Adrenal gland (tissue), 12 donors: Measurements from ENCODE around the gene MFAP2. TPM values are rescaled to one million over a fixed set of nuclear protein-coding genes. Genes with fewer than 3 reads are reported as not detected.
A peak's percentile ranks its signal among the peaks of the same experiment; 100 is the strongest.

Source experiments
- DNase-seq, 7 donors: peaks; one replicate each; pipeline ENCODE4 v3.0.0-alpha.2; 2019 to 2020
- H3K27ac ChIP-seq, 5 donors: fragments of 200-600 bp; sonication (generic) in 4 of 5; 1 replicate in 3 of 5; 2 replicates in 2 of 5; pipeline versions ENCODE4 v1.5.1 to v1.8.0; 2016 to 2020; ENCODE audit warnings: mild to moderate bottlenecking in 1 of 5
- H3K27me3 ChIP-seq: fragments of 200-600 bp; 2 replicates; pipeline ENCODE4 v1.8.0; 2021
- H3K36me3 ChIP-seq, 2 donors: fragments of 200-600 bp; replicated peaks in 1 of 2; 1 replicate in 1 of 2; 2 replicates in 1 of 2; pipeline versions ENCODE4 v1.5.1 to v1.8.0; 2018 to 2022
- H3K4me1 ChIP-seq, 2 donors: fragments of 200-600 bp; replicated peaks in 1 of 2; 1 replicate in 1 of 2; 2 replicates in 1 of 2; pipeline versions ENCODE4 v1.5.1 to v1.8.0; 2018 to 2021
- H3K4me3 ChIP-seq, 4 donors: fragments of 200-600 bp; sonication (generic) in 3 of 4; one replicate each; pipeline ENCODE4 v1.5.1; 2016 to 2018
- H3K9me3 ChIP-seq, 3 donors: fragments of 200-600 bp; sonication (generic) in 1 of 3; replicated peaks in 1 of 3; 1 replicate in 2 of 3; 2 replicates in 1 of 3; pipeline versions ENCODE4 v1.5.1 to v1.8.0; 2016 to 2021
- CTCF ChIP-seq, 6 experiments: fragments of 450-650 bp in 4 of 6; fragments of 200-600 bp in 2 of 6; sonication (generic) in 1 of 6; IDR thresholded peaks; 1 replicate in 5 of 6; 2 replicates in 1 of 6; pipeline versions ENCODE4 v1.5.1 to v1.8.0; 2016 to 2021; ENCODE audit warnings: antibody characterized with exemption in 6 of 6, mild to moderate bottlenecking in 2 of 6, moderate library complexity in 1 of 6
- POLR2A ChIP-seq, 2 donors: fragments of 450-650 bp; IDR thresholded peaks; one replicate each; pipeline ENCODE4 v1.6.1; 2017; ENCODE audit warnings: antibody characterized with exemption in 2 of 2, mild to moderate bottlenecking in 2 of 2, moderate library complexity in 1 of 2
- WGBS, 4 donors: extraction: QIAGEN DNeasy Blood & Tissue Kit in 2 of 4; methylation state at CpG; one replicate each; pipeline versions ENCODE4 v1.1.5 to v1.1.7; 2013 to 2017; 5-methylcytosine and 5-hydroxymethylcytosine counted together
- intact Hi-C, 2 donors: fragments of 100-400 bp; cut with DNase I; formaldehyde crosslinking; loops; one replicate each; pipeline versions ENCODE4 v1.14.1 to v1.15.0; 2022 to 2023
- polyA plus RNA-seq, 3 donors: library from polyadenylated mRNA; stranded (reverse); fragments of 200-250 nt in 2 of 3; fragments of 350-450 nt in 1 of 3; fragmentation: Illumina TruSeq in 1 of 3; extraction: RNeasy Lipid Tissue Mini Kit (QIAGEN cat#74804) in 1 of 3; gene quantifications; one replicate each; pipeline ENCODE4 v1.2.3, GENCODE V29; 2013 to 2014
- total RNA-seq, 9 donors: library from RNA; depleted of rRNA in 4 of 9; stranded (reverse); fragments of >200 nt in 4 of 9; fragments of 120-200 nt in 1 of 9; fragmentation: NEBNext Ultra II Directional in 1 of 9; extraction: Animal tissue kit (Norgen Biotek cat#: 25700) in 1 of 9; gene quantifications; one replicate each; pipeline versions ENCODE4 v1.1.0 to v1.2.4, GENCODE V29; 2013 to 2023
- donor health status: healthy with polysubstance abuse.
- donor health status: Bipolar disorder and iron deficiency.
- donor health status: DM: yes; HTN: yes; CAD: no.
- donor health status: DM: no; HTN: no; CAD: no.
- donor health status: DM: no; HTN: no; CAD: no.
- donor health status: DM: yes; HTN: yes; CAD: no.

The MFAP2 gene
- total and polyA plus RNA-seq, 12 donors: 0.79 to 17.7 (median 4.5) TPM

- TF ChIP-seq POLR2A (IDR thresholded peaks at IDR 0.05): no peak
- no peak for TF ChIP-seq CTCF (IDR thresholded peaks at IDR 0.05)
- DNase-seq: no peak
- H3K4me3 ChIP-seq: no peak overlapping the region
- peaks cover 5% of the 10 kb centered on the region for H3K27me3 ChIP-seq
- no peaks in the 10 kb centered on the region for H3K9me3 ChIP-seq
- H3K27ac ChIP-seq: peak overlapping the region in 2 of 5 donors; percentile 69 to 80
- 78 to 96% (median 89%) methylated on average over 3 to 4 of the region's 4 CpGs for WGBS, 4 donors
- H3K4me1 ChIP-seq: no peaks in the 10 kb centered on the region
- intact Hi-C loops: no loop called here
- no peaks in the 10 kb centered on the region for H3K36me3 ChIP-seq
Measured at GRCh38 chr1:16978139-16978538, 2.3 kb downstream of the MFAP2 start.

- Histone ChIP-seq H3K36me3 (no peaks in the 10 kb centered on the region), H3K27me3 (peaks cover 5% of the 10 kb centered on the region), H3K27ac (no peak overlapping the region), H3K4me1 (no peaks in the 10 kb centered on the region), H3K9me3 (no peaks in the 10 kb centered on the region), H3K4me3 (no peak overlapping the region)
- no peak for DNase-seq
- 91 to 96% (median 93%) methylated on average over 4 to 5 of the region's 5 CpGs for WGBS, 4 donors
- intact Hi-C loops: no loop called here
- TF ChIP-seq CTCF (IDR thresholded peaks at IDR 0.05): no peak
- no peak for TF ChIP-seq POLR2A (IDR thresholded peaks at IDR 0.05)
Measured at GRCh38 chr1:16977377-16977776, 3.0 kb downstream of the MFAP2 start.

- intact Hi-C loops: no loop called here
- DNase-seq: no peak
Measured at GRCh38 chr1:16976966-16977365, 3.5 kb downstream of the MFAP2 start.

GRCh38 chr1:16975838-16976237, 4.6 kb downstream of the MFAP2 start:
- Histone ChIP-seq H3K27me3 (peaks cover 5% of the 10 kb centered on the region), H3K9me3 (no peaks in the 10 kb centered on the region), H3K4me3 (no peak overlapping the region), H3K4me1 (no peaks in the 10 kb centered on the region), H3K27ac (no peak overlapping the region), H3K36me3 (no peaks in the 10 kb centered on the region)
- no peak for DNase-seq
- WGBS, 4 donors: 81 to 88% (median 87%) methylated on average over 11 to 14 of the region's 14 CpGs
- TF ChIP-seq POLR2A (IDR thresholded peaks at IDR 0.05) (no peak), CTCF (IDR thresholded peaks at IDR 0.05) (no peak)
- intact Hi-C loops: no loop called here

More at GRCh38 chr1:16976966-16977365, 3.5 kb downstream of the MFAP2 start:
- Histone ChIP-seq H3K4me1 (no peaks in the 10 kb centered on the region), H3K27ac (no peak overlapping the region), H3K36me3 (no peaks in the 10 kb centered on the region), H3K27me3 (peaks cover 5% of the 10 kb centered on the region), H3K4me3 (no peak overlapping the region), H3K9me3 (no peaks in the 10 kb centered on the region)
- 78 to 90% (median 85%) methylated on average over 6 to 16 of the region's 16 CpGs for WGBS, 4 donors
- TF ChIP-seq CTCF (IDR thresholded peaks at IDR 0.05): no peak
- TF ChIP-seq POLR2A (IDR thresholded peaks at IDR 0.05): no peak
